ENCODE measurements around the gene STAU1. TPM values are rescaled to one million over a fixed set of nuclear protein-coding genes. Genes with fewer than 3 reads are reported as not detected.

The STAU1 gene
- polyA plus RNA-seq, 1 of the 3 experiments (the other 2 are of a cell fraction), result 48.2 TPM

DNA sequence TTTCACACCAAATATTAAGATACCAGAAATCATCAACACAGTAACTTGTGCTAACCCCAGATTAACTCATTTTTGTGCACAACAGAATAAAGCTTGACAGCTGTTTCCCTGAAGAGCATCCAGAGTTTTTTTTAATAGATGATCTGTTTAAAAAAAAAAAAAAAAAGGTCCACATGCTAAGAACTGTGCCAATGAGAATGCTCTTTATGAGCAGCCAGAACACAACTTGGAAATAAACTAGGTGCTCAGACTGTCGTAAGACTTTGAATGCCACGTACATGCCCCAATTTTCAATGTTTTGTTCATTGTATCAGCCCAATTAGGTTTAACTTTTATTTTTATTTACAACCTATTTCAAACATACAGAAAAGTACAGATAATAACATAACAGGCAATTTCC, 47.3 kb downstream of the STAU1 start:
- Histone ChIP-seq H3K4me2 (no peak overlapping the region), H3K4me1 (ENCODE audit: control insufficient read depth in 1 of 2, insufficient read depth in 2 of 2, low read depth in 1 of 2, low read length in 1 of 2) (no peaks in the 10 kb centered on the region), H3K9me2 (no peaks in the 10 kb centered on the region), H3F3A (replicated peaks; ENCODE audit: insufficient read depth) (peaks cover 14% of the 10 kb centered on the region), H3K4me3 (ENCODE audit: low read depth in 2 of 2, low read length in 1 of 2) (no peak overlapping the region), H3K27me3 (ENCODE audit: insufficient read depth) (no peaks in the 10 kb centered on the region), H3K9me3 (no peaks in the 10 kb centered on the region), H3K27ac (ENCODE audit: low read depth in 2 of 2, low read length in 1 of 2) (no peak overlapping the region; a peak in 1 of 4 replicates), H3K9ac (no peak overlapping the region), H4K20me1 (ENCODE audit: insufficient read depth) (peaks cover 6% of the 10 kb centered on the region), H2AFZ (ENCODE audit: low read depth) (no peak overlapping the region), H3K79me2 (ENCODE audit: insufficient read depth) (peaks cover 87% of the 10 kb centered on the region), H3K36me3 (replicated peaks in 1 of 2; ENCODE audit: control insufficient read depth in 1 of 2, insufficient read depth in 2 of 2, low read length in 1 of 2) (peaks cover 14 to 39% of the 10 kb centered on the region in 2 experiments)
- TF ChIP-seq FOXM1 (IDR thresholded peaks at IDR 0.05; ENCODE audit: low read depth) (no peak), POLR2AphosphoS5 (IDR thresholded peaks at IDR 0.05; ENCODE audit: low read depth, low read length) (no peak), TCF12 (IDR thresholded peaks at IDR 0.05) (no peak), TEAD4 (IDR thresholded peaks at IDR 0.05; ENCODE audit: borderline replicate concordance, insufficient read depth) (no peak), TAF1 (IDR thresholded peaks at IDR 0.05; ENCODE audit: borderline replicate concordance, low read depth, low read length) (no peak), GATA2 (CRISPR knock-in tag; IDR thresholded peaks at IDR 0.05) (no peak), RCOR1 (IDR thresholded peaks at IDR 0.05; ENCODE audit: low read length) (no peak), FOSL2 (IDR thresholded peaks at IDR 0.05; ENCODE audit: borderline replicate concordance, low read depth) (no peak), SMC3 (IDR thresholded peaks at IDR 0.05; ENCODE audit: low read depth, low read length) (no peak), FOXJ3 (CRISPR knock-in tag; IDR thresholded peaks at IDR 0.05) (no peak), ELF1 (IDR thresholded peaks at IDR 0.05) (no peak), NFIC (IDR thresholded peaks at IDR 0.05; ENCODE audit: borderline replicate concordance) (no peak), MXI1 (IDR thresholded peaks at IDR 0.05; ENCODE audit: low read depth, low read length) (no peak), EZH2phosphoT487 (IDR thresholded peaks at IDR 0.05; ENCODE audit: borderline replicate concordance, low read depth) (no peak)
- TF ChIP-seq, protein P1, sequence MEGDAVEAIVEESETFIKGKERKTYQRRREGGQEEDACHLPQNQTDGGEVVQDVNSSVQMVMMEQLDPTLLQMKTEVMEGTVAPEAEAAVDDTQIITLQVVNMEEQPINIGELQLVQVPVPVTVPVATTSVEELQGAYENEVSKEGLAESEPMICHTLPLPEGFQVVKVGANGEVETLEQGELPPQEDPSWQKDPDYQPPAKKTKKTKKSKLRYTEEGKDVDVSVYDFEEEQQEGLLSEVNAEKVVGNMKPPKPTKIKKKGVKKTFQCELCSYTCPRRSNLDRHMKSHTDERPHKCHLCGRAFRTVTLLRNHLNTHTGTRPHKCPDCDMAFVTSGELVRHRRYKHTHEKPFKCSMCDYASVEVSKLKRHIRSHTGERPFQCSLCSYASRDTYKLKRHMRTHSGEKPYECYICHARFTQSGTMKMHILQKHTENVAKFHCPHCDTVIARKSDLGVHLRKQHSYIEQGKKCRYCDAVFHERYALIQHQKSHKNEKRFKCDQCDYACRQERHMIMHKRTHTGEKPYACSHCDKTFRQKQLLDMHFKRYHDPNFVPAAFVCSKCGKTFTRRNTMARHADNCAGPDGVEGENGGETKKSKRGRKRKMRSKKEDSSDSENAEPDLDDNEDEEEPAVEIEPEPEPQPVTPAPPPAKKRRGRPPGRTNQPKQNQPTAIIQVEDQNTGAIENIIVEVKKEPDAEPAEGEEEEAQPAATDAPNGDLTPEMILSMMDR (IDR thresholded peaks at IDR 0.05), result no peak
- TF ChIP-seq, protein P2, sequence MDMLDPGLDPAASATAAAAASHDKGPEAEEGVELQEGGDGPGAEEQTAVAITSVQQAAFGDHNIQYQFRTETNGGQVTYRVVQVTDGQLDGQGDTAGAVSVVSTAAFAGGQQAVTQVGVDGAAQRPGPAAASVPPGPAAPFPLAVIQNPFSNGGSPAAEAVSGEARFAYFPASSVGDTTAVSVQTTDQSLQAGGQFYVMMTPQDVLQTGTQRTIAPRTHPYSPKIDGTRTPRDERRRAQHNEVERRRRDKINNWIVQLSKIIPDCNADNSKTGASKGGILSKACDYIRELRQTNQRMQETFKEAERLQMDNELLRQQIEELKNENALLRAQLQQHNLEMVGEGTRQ (IDR thresholded peaks at IDR 0.05; ENCODE audit: borderline replicate concordance, low read depth, low read length), result no peak
- TF ChIP-seq, protein P3, sequence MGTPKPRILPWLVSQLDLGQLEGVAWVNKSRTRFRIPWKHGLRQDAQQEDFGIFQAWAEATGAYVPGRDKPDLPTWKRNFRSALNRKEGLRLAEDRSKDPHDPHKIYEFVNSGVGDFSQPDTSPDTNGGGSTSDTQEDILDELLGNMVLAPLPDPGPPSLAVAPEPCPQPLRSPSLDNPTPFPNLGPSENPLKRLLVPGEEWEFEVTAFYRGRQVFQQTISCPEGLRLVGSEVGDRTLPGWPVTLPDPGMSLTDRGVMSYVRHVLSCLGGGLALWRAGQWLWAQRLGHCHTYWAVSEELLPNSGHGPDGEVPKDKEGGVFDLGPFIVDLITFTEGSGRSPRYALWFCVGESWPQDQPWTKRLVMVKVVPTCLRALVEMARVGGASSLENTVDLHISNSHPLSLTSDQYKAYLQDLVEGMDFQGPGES (IDR thresholded peaks at IDR 0.05; ENCODE audit: low read depth, low read length), result no peak
- TF ChIP-seq, protein P4, sequence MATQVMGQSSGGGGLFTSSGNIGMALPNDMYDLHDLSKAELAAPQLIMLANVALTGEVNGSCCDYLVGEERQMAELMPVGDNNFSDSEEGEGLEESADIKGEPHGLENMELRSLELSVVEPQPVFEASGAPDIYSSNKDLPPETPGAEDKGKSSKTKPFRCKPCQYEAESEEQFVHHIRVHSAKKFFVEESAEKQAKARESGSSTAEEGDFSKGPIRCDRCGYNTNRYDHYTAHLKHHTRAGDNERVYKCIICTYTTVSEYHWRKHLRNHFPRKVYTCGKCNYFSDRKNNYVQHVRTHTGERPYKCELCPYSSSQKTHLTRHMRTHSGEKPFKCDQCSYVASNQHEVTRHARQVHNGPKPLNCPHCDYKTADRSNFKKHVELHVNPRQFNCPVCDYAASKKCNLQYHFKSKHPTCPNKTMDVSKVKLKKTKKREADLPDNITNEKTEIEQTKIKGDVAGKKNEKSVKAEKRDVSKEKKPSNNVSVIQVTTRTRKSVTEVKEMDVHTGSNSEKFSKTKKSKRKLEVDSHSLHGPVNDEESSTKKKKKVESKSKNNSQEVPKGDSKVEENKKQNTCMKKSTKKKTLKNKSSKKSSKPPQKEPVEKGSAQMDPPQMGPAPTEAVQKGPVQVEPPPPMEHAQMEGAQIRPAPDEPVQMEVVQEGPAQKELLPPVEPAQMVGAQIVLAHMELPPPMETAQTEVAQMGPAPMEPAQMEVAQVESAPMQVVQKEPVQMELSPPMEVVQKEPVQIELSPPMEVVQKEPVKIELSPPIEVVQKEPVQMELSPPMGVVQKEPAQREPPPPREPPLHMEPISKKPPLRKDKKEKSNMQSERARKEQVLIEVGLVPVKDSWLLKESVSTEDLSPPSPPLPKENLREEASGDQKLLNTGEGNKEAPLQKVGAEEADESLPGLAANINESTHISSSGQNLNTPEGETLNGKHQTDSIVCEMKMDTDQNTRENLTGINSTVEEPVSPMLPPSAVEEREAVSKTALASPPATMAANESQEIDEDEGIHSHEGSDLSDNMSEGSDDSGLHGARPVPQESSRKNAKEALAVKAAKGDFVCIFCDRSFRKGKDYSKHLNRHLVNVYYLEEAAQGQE (IDR thresholded peaks at IDR 0.05; ENCODE audit: low read depth, low read length), result no peak
- TF ChIP-seq, protein P5, sequence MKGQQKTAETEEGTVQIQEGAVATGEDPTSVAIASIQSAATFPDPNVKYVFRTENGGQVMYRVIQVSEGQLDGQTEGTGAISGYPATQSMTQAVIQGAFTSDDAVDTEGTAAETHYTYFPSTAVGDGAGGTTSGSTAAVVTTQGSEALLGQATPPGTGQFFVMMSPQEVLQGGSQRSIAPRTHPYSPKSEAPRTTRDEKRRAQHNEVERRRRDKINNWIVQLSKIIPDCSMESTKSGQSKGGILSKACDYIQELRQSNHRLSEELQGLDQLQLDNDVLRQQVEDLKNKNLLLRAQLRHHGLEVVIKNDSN (IDR thresholded peaks at IDR 0.05; ENCODE audit: borderline replicate concordance, low read depth), result no peak
- POLR2A ChIA-PET, result no interaction called here
- no peak for DNase-seq
- WGBS (ENCODE audit: low lambda C conversion rate), result 93% methylated on average over 2 of the region's 2 CpGs
- CTCF ChIA-PET, result interaction anchor here (0.5 kb wide), 1 partner anchor 15 kb away, joined by 3 read pairs; no protein-coding TSS in a partner anchor
